Neural progenitor cell (in vitro differentiated cells): ENCODE results near the gene UQCC3. TPM values are rescaled to one million over a fixed set of nuclear protein-coding genes. Genes with fewer than 3 reads are reported as not detected.

Source experiments
- DNase-seq: peaks from one replicate; pipeline ENCODE4 v3.0.0-alpha.2; 2016; ENCODE audit warnings: low spot score
- H2AFZ ChIP-seq: fragments of 200-600 bp; sonication (generic); replicated peaks from 2 replicates; pipeline ENCODE4 v1.6.1; 2016; ENCODE audit warnings: antibody characterized with exemption
- H3F3A ChIP-seq: fragments of 200-600 bp; sonication (generic); 2 replicates; pipeline ENCODE4 v1.6.1; 2016; ENCODE audit warnings: antibody characterized with exemption, low read depth
- H3K27ac ChIP-seq: fragments of 200-600 bp; sonication (generic); 2 replicates; pipeline ENCODE4 v1.5.1; 2016; ENCODE audit warnings: mild to moderate bottlenecking
- H3K27me3 ChIP-seq: fragments of 200-600 bp; sonication (generic); 2 replicates; pipeline ENCODE4 v1.6.1; 2016; ENCODE audit warnings: mild to moderate bottlenecking, moderate library complexity
- H3K36me3 ChIP-seq: fragments of 200-600 bp; sonication (generic); 2 replicates; pipeline ENCODE4 v1.5.1; 2016
- H3K4me1 ChIP-seq: fragments of 200-600 bp; sonication (generic); 2 replicates; pipeline ENCODE4 v1.6.1; 2016; ENCODE audit warnings: mixed run types
- H3K4me2 ChIP-seq: fragments of 200-600 bp; sonication (generic); 2 replicates; pipeline ENCODE4 v1.6.1; 2016
- H3K4me3 ChIP-seq: fragments of 200-600 bp; sonication (generic); 2 replicates; pipeline ENCODE4 v1.5.1; 2016
- H3K79me2 ChIP-seq: fragments of 200-600 bp; sonication (generic); 2 replicates; pipeline ENCODE4 v1.6.1; 2016; ENCODE audit warnings: low read depth
- H3K9ac ChIP-seq: fragments of 200-600 bp; sonication (generic); 2 replicates; pipeline ENCODE4 v1.6.1; 2016
- H3K9me3 ChIP-seq: fragments of 200-600 bp; sonication (generic); 2 replicates; pipeline ENCODE4 v1.5.1; 2016; ENCODE audit warnings: low read depth
- H4K20me1 ChIP-seq: fragments of 200-600 bp; sonication (generic); 2 replicates; pipeline ENCODE4 v1.6.1; 2016; ENCODE audit warnings: low read depth
- H3K27ac Mint-ChIP-seq: 3 replicates; pipeline ENCODE4 v1.8.0; 2021; ENCODE audit warnings: mixed read lengths
- H3K27me3 Mint-ChIP-seq: 2 replicates; pipeline ENCODE4 v1.8.0; 2022; ENCODE audit warnings: low read depth, mild to moderate bottlenecking, inconsistent platforms, moderate library complexity, mixed read lengths; ENCODE audit not compliant: insufficient read depth
- H3K36me3 Mint-ChIP-seq: 3 replicates; pipeline ENCODE4 v1.8.0; 2021; ENCODE audit warnings: mixed read lengths
- H3K4me1 Mint-ChIP-seq: 3 replicates; pipeline ENCODE4 v1.8.0; 2021; ENCODE audit warnings: mixed read lengths
- H3K4me3 Mint-ChIP-seq: 3 replicates; pipeline ENCODE4 v1.8.0; 2021; ENCODE audit warnings: mild to moderate bottlenecking, moderate library complexity, mixed read lengths
- H3K9me3 Mint-ChIP-seq: 3 replicates; pipeline ENCODE4 v1.8.0; 2020; ENCODE audit warnings: mixed read lengths
- EZH2 ChIP-seq: fragments of 200-600 bp; sonication (generic); IDR thresholded peaks from 2 replicates; pipeline ENCODE4 v1.6.1; 2017; ENCODE audit warnings: antibody characterized with exemption, mild to moderate bottlenecking, moderate library complexity
- EZH2phosphoT487 ChIP-seq: fragments of 200-600 bp; sonication (generic); IDR thresholded peaks from 2 replicates; pipeline ENCODE4 v1.6.1; 2017; ENCODE audit warnings: antibody characterized with exemption
- total RNA-seq: library from RNA; depleted of rRNA; stranded (reverse); fragments of >200 nt; gene quantifications from 2 replicates; pipeline ENCODE4 v1.2.3, GENCODE V29; 2015; ENCODE audit warnings: low replicate concordance
- TF ChIP-seq, protein P1 (sequence below): fragments of 200-600 bp; sonication (generic); IDR thresholded peaks from 2 replicates; pipeline ENCODE4 v1.5.1; 2017; ENCODE audit warnings: antibody characterized with exemption, mild to moderate bottlenecking

UQCC3 gene
- total RNA-seq, 1 donor from 2014 or later: 5.7 TPM

DNA sequence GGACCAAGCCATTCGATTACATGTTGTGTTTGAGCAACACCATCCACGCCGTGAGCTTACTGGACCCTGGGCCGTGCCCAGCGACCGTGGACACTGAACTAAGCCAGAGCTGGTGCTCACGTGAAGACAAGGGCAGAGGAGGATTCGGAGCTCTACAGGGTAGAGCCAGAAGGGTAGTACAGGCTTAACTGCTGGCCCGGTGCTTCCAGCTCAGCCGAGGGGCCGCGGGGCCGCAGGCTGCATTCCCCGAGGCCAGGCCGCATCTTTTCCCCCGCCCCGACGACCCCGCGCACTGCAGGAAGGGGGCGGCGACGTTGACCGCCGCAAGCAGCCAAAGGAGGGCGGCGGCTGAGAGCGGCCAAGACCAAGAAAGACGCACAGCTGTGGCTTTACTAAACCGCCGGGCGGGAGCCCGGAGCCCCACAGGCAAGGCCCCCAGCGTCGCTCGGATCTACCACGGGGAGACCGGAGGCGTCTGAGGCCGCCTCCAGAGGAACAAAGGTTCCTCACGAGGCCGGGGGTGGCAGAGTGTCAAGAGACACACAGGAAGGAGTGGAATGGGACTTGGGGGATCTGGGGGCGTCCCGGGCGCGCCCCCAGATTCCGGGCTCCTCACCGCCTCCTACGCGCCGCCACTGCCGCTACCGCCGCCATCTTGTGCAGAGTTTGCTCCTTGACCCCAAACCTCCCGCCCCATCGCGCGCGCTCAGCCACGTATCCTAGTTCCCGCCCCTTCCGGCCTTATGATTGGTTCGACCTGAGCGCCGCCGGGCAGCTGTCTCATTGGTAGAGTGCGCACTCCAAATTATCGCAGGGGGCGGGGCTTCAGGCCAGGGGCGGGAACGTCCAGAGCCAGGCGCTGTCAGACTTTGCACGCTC is 25.3 kb upstream of the UQCC3 start, which contains the start of gene GANAB:
Gene GANAB, minus strand, starts transcription at position 668 of the 879 bp plus-strand sequence. Its CDS starts 14 bp downstream, at position 654.
- peaks cover 6% of the 10 kb centered on the region for H3K4me1 ChIP-seq
- H3K4me3 Mint-ChIP-seq: peak within 1 kb of the TSS; percentile 100
- peaks cover 15% of the 10 kb centered on the region for H3K4me1 Mint-ChIP-seq
- peaks cover 20% of the 10 kb centered on the region for H4K20me1 ChIP-seq
- peak within 1 kb of the TSS; percentile 95 for H3K4me2 ChIP-seq
- H3K9me3 Mint-ChIP-seq: no peaks in the 10 kb centered on the region
- peaks cover 16% of the 10 kb centered on the region for H3F3A ChIP-seq
- no peaks in the 10 kb centered on the region for H3K27me3 ChIP-seq
- peaks cover 12% of the 10 kb centered on the region for H3K36me3 Mint-ChIP-seq
- TF ChIP-seq, protein P1, sequence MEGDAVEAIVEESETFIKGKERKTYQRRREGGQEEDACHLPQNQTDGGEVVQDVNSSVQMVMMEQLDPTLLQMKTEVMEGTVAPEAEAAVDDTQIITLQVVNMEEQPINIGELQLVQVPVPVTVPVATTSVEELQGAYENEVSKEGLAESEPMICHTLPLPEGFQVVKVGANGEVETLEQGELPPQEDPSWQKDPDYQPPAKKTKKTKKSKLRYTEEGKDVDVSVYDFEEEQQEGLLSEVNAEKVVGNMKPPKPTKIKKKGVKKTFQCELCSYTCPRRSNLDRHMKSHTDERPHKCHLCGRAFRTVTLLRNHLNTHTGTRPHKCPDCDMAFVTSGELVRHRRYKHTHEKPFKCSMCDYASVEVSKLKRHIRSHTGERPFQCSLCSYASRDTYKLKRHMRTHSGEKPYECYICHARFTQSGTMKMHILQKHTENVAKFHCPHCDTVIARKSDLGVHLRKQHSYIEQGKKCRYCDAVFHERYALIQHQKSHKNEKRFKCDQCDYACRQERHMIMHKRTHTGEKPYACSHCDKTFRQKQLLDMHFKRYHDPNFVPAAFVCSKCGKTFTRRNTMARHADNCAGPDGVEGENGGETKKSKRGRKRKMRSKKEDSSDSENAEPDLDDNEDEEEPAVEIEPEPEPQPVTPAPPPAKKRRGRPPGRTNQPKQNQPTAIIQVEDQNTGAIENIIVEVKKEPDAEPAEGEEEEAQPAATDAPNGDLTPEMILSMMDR: peak; percentile 4
- TF ChIP-seq EZH2phosphoT487 (no peak), EZH2 (no peak)
- H3K27ac ChIP-seq: peak within 1 kb of the TSS; percentile 94
- no peaks in the 10 kb centered on the region for H3K36me3 ChIP-seq
- peak within 1 kb of the TSS; percentile 98 for H3K4me3 ChIP-seq
- peaks cover 62% of the 10 kb centered on the region for H3K79me2 ChIP-seq
- H2AFZ ChIP-seq: peak within 1 kb of the TSS; percentile 81
- H3K27me3 Mint-ChIP-seq: peaks cover 8% of the 10 kb centered on the region
- H3K27ac Mint-ChIP-seq: peak within 1 kb of the TSS; percentile 99
- peak; percentile 100 for DNase-seq
- H3K9me3 ChIP-seq: no peaks in the 10 kb centered on the region
- H3K9ac ChIP-seq: peak within 1 kb of the TSS; percentile 99

DNA sequence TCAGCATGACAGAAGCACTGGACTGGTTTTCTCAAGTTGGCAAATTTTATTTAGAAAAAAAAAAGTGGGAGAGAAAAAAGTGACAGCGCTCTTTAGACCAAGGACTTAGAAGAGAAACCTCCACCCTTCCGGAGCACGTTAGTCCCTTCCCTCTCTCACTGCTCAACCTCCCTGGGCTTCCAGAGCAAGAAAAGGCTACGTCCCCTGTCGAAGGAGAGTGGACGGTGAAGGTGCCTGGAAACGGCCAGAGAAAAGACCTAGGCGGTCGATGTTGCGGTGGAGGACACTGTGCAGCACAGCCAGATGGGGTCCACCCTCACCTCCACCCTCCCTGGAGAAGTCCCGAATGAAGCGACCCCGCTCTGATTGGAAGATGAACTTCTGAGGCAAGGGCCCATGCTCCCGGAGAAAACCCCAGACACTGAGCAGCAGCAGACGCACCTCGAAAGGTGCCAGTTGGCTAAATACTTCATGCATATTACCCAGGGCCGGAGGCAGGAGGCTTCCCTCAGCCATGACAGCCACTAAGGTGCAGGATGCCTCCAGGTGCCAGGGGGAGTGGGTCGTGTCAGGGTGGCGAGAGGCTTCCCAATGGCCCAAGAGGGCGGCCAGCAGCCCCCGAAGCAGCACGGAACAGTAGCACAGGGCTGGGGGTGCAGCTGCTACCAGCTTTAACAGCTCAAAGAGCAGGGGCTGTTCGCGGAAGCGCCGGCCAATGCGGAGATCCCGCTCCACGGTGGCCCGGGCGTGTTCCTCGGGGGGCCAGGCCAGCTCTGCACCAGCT is 24.5 kb upstream of the UQCC3 start:
- Histone ChIP-seq H3K27ac (no peak overlapping the region), H3K9ac (no peak overlapping the region), H3K36me3 (no peaks in the 10 kb centered on the region), H3K4me2 (peak overlapping the region; percentile 53), H3K27me3 (no peaks in the 10 kb centered on the region), H2AFZ (no peak overlapping the region), H3K9me3 (no peaks in the 10 kb centered on the region), H3K4me3 (no peak overlapping the region), H3F3A (peaks cover 16% of the 10 kb centered on the region), H4K20me1 (peaks cover 17% of the 10 kb centered on the region), H3K4me1 (peaks cover 6% of the 10 kb centered on the region), H3K79me2 (peaks cover 62% of the 10 kb centered on the region)
- H3K27me3 Mint-ChIP-seq: peaks cover 8% of the 10 kb centered on the region
- DNase-seq: no peak
- no peaks in the 10 kb centered on the region for H3K9me3 Mint-ChIP-seq
- peaks cover 9% of the 10 kb centered on the region for H3K36me3 Mint-ChIP-seq
- peak overlapping the region; percentile 100 for H3K4me3 Mint-ChIP-seq
- H3K27ac Mint-ChIP-seq: peak overlapping the region; percentile 34
- no peak for TF ChIP-seq EZH2phosphoT487
- TF ChIP-seq, protein P1: no peak
- no peak for TF ChIP-seq EZH2
- H3K4me1 Mint-ChIP-seq: peaks cover 18% of the 10 kb centered on the region

DNA sequence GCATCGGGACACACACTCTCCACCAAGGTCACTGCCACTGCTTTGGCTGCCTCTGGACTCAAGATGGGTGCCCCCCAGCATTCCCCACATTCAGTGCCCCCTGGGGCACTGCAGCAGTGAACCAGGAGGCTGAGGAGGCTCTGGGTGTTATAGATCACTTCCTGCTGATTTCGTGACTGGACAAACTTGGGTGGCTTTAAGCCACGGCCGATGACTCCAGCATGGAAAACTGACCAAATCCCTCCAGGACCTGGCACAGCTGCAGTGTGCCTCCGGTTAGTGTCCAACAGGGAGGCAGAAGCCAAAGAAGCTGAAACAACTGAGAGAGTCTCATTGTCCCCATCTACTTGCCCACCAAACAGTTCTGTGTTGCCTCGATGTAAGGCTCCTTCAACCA is 23.9 kb upstream of the UQCC3 start:
- peaks cover 17% of the 10 kb centered on the region for H4K20me1 ChIP-seq
- no peak overlapping the region for H3K27ac ChIP-seq
- no peak overlapping the region for H3K4me2 ChIP-seq
- H3K9me3 Mint-ChIP-seq: no peaks in the 10 kb centered on the region
- no peak overlapping the region for H3K9ac ChIP-seq
- H3K4me1 ChIP-seq: peaks cover 6% of the 10 kb centered on the region
- H3K4me3 ChIP-seq: no peak overlapping the region
- no peaks in the 10 kb centered on the region for H3K9me3 ChIP-seq
- peaks cover 8% of the 10 kb centered on the region for H3K27me3 Mint-ChIP-seq
- peaks cover 22% of the 10 kb centered on the region for H3K4me1 Mint-ChIP-seq
- TF ChIP-seq EZH2phosphoT487 (no peak), EZH2 (no peak)
- TF ChIP-seq, protein P1: no peak
- no peak overlapping the region for H3K4me3 Mint-ChIP-seq
- H3K27me3 ChIP-seq: no peaks in the 10 kb centered on the region
- peaks cover 62% of the 10 kb centered on the region for H3K79me2 ChIP-seq
- H3K36me3 Mint-ChIP-seq: peaks cover 9% of the 10 kb centered on the region
- H3F3A ChIP-seq: peaks cover 18% of the 10 kb centered on the region
- no peak for DNase-seq
- no peak overlapping the region for H2AFZ ChIP-seq
- H3K36me3 ChIP-seq: no peaks in the 10 kb centered on the region
- H3K27ac Mint-ChIP-seq: no peak overlapping the region
